SK-N-SH (cell line): Measurements from ENCODE around the gene ICA1. TPM values are rescaled to one million over a fixed set of nuclear protein-coding genes. Genes with fewer than 3 reads are reported as not detected.
A peak's percentile ranks its signal among the peaks of the same experiment; 100 is the strongest.

Experiments
- CTCF ChIA-PET: fragments of 300-600, 350-600 bp; formaldehyde crosslinking; extraction: SDS; loops from one replicate; lab custom pipeline; 2021; lab: Yijun Ruan, JAX
- POLR2A ChIA-PET: fragments of 350-600 bp; sonication (Branson Sonifier 250); formaldehyde crosslinking; extraction: SDS; loops from one replicate; lab custom pipeline; 2020; ENCODE audit warnings: antibody characterized with exemption, inconsistent platforms; lab: Yijun Ruan, JAX
- DNase-seq: peaks from one replicate; pipeline ENCODE4 v3.0.0; 2012
- H2AFZ ChIP-seq: fragments of 200-600 bp; sonication (generic); 2 replicates; pipeline ENCODE4 v1.8.1; 2016; ENCODE audit warnings: antibody characterized with exemption, mild to moderate bottlenecking, low read depth
- H3F3A ChIP-seq: fragments of 200-600 bp; sonication (generic); replicated peaks from 2 replicates; pipeline ENCODE3; 2016; ENCODE audit warnings: antibody characterized with exemption, mild to moderate bottlenecking; ENCODE audit not compliant: insufficient read depth
- H3K27ac ChIP-seq, 2 experiments: fragments of 200-500 bp in 1 of 2; fragments of 200-600 bp in 1 of 2; sonication (Bioruptor generic) in 1 of 2; sonication (generic), shearing (Covaris generic) in 1 of 2; 2 replicates each; pipeline versions ENCODE4 v1.5.1 to v1.6.1; 2014 to 2016; ENCODE audit warnings: low read depth in 2 of 2, inconsistent platforms in 1 of 2, low read length in 1 of 2, mild to moderate bottlenecking in 1 of 2, mixed read lengths in 1 of 2
- H3K27me3 ChIP-seq: fragments of 200-600 bp; sonication (generic), shearing (Covaris generic); 2 replicates; pipeline ENCODE4 v1.6.1; 2016; ENCODE audit warnings: mixed run types; ENCODE audit not compliant: insufficient read depth
- H3K36me3 ChIP-seq, 2 experiments: fragments of 200-500 bp in 1 of 2; fragments of 200-600 bp in 1 of 2; sonication (Bioruptor generic) in 1 of 2; sonication (generic) in 1 of 2; replicated peaks in 1 of 2; 2 replicates each; pipeline versions ENCODE3 to v1.5.1; 2014 to 2016; ENCODE audit warnings: low read length in 1 of 2, mild to moderate bottlenecking in 1 of 2; ENCODE audit not compliant: insufficient read depth in 2 of 2, control insufficient read depth in 1 of 2
- H3K4me1 ChIP-seq, 2 experiments: fragments of 200-500 bp in 1 of 2; fragments of 200-600 bp in 1 of 2; sonication (Bioruptor generic) in 1 of 2; sonication (generic), shearing (Covaris generic) in 1 of 2; 2 replicates each; pipeline versions ENCODE4 v1.5.1 to v1.6.1; 2014 to 2016; ENCODE audit warnings: low read depth in 1 of 2, low read length in 1 of 2, mixed run types in 1 of 2; ENCODE audit not compliant: insufficient read depth in 2 of 2, control insufficient read depth in 1 of 2
- H3K4me2 ChIP-seq: fragments of 200-600 bp; sonication (generic), shearing (Covaris generic); 2 replicates; pipeline ENCODE4 v1.6.1; 2017; ENCODE audit warnings: mixed run types
- H3K4me3 ChIP-seq, 2 experiments: fragments of 200-500 bp in 1 of 2; fragments of 200-600 bp in 1 of 2; sonication (Bioruptor generic) in 1 of 2; sonication (generic), shearing (Covaris generic) in 1 of 2; 2 replicates each; pipeline versions ENCODE4 v1.5.1 to v1.8.1; 2014 to 2016; ENCODE audit warnings: low read depth in 2 of 2, inconsistent platforms in 1 of 2, low read length in 1 of 2, mild to moderate bottlenecking in 1 of 2, mixed read lengths in 1 of 2, moderate library complexity in 1 of 2
- H3K79me2 ChIP-seq: fragments of 200-600 bp; sonication (generic); 2 replicates; pipeline ENCODE4 v1.8.1; 2017; ENCODE audit warnings: mild to moderate bottlenecking; ENCODE audit not compliant: insufficient read depth
- H3K9ac ChIP-seq: fragments of 200-600 bp; sonication (generic); 2 replicates; pipeline ENCODE4 v1.6.1; 2017; ENCODE audit warnings: mixed run types
- H3K9me2 ChIP-seq: fragments of 200-600 bp; sonication (generic); 2 replicates; pipeline ENCODE4 v1.6.1; 2017; ENCODE audit warnings: mixed run types
- H3K9me3 ChIP-seq: fragments of 200-600 bp; sonication (generic); 2 replicates; pipeline ENCODE4 v1.6.1; 2017; ENCODE audit warnings: mixed run types, mild to moderate bottlenecking, moderate library complexity
- H4K20me1 ChIP-seq: fragments of 200-600 bp; sonication (generic); 2 replicates; pipeline ENCODE4 v1.6.1; 2017; ENCODE audit warnings: mild to moderate bottlenecking, mixed run types; ENCODE audit not compliant: insufficient read depth
- CHD2 ChIP-seq: fragments of 150-350 bp; IDR thresholded peaks from 2 replicates; pipeline ENCODE4 v1.6.1; 2018; ENCODE audit warnings: low read length; ENCODE audit not compliant: partially characterized antibody
- EP300 ChIP-seq, 2 experiments: IDR thresholded peaks; 2 replicates each; pipeline versions ENCODE4 v1.4.0 to v1.6.1; 2012; ENCODE audit warnings: borderline replicate concordance in 1 of 2, low read depth in 1 of 2, low read length in 1 of 2
- EZH2phosphoT487 ChIP-seq: fragments of 200-600 bp; sonication (generic); IDR thresholded peaks from 2 replicates; pipeline ENCODE4 v1.6.1; 2017; ENCODE audit warnings: low read depth, mixed run types, mild to moderate bottlenecking, antibody characterized with exemption, moderate library complexity, borderline replicate concordance
- FOSL2 ChIP-seq: IDR thresholded peaks from 2 replicates; pipeline ENCODE4 v1.4.0; 2012; ENCODE audit warnings: low read depth, mild to moderate bottlenecking, moderate library complexity, borderline replicate concordance
- FOXM1 ChIP-seq: IDR thresholded peaks from 2 replicates; pipeline ENCODE4 v1.4.0; 2012; ENCODE audit warnings: low read depth, mild to moderate bottlenecking
- JUND ChIP-seq: IDR thresholded peaks from 2 replicates; pipeline ENCODE4 v1.4.0; 2012
- MAX ChIP-seq: IDR thresholded peaks from 2 replicates; pipeline ENCODE4 v1.4.0; 2012; ENCODE audit warnings: low read depth
- MEF2A ChIP-seq: IDR thresholded peaks from 2 replicates; pipeline ENCODE4 v1.4.0; 2012; ENCODE audit warnings: low read depth, borderline replicate concordance
- NFIC ChIP-seq: IDR thresholded peaks from 2 replicates; pipeline ENCODE4 v1.4.0; 2012; ENCODE audit warnings: borderline replicate concordance
- REST ChIP-seq: IDR thresholded peaks from 2 replicates; pipeline ENCODE4 v1.6.1; 2012; ENCODE audit warnings: mild to moderate bottlenecking, low read depth, low read length, moderate library complexity
- RFX5 ChIP-seq: IDR thresholded peaks from 2 replicates; pipeline ENCODE4 v1.6.1; 2012; ENCODE audit warnings: mild to moderate bottlenecking, improper control_type of control experiment, low read length
- RXRA ChIP-seq: IDR thresholded peaks from 2 replicates; pipeline ENCODE4 v1.4.0; 2012; ENCODE audit warnings: low read depth, mild to moderate bottlenecking, borderline replicate concordance
- SIN3A ChIP-seq: IDR thresholded peaks from 2 replicates; pipeline ENCODE4 v1.6.1; 2012; ENCODE audit warnings: low read depth, mild to moderate bottlenecking, low read length, moderate library complexity, borderline replicate concordance
- SMC3 ChIP-seq: IDR thresholded peaks from 2 replicates; pipeline ENCODE4 v1.6.1; 2012; ENCODE audit warnings: low read depth, low read length, improper control_type of control experiment
- TAF1 ChIP-seq: IDR thresholded peaks from 2 replicates; pipeline ENCODE4 v1.6.1; 2012; ENCODE audit warnings: low read depth, mild to moderate bottlenecking, low read length, moderate library complexity, borderline replicate concordance
- USF1 ChIP-seq: IDR thresholded peaks from 2 replicates; pipeline ENCODE4 v1.4.0; 2012; ENCODE audit warnings: low read depth, borderline replicate concordance
- YY1 ChIP-seq: IDR thresholded peaks from 2 replicates; pipeline ENCODE4 v1.4.0; 2012; ENCODE audit warnings: low read depth, mild to moderate bottlenecking
- WGBS: methylation state at CpG from one replicate; pipeline ENCODE4 v1.1.6; 2017; ENCODE audit warnings: low lambda C conversion rate; 5-methylcytosine and 5-hydroxymethylcytosine counted together
- polyA plus RNA-seq, 3 experiments: library from polyadenylated mRNA; depleted of rRNA; stranded (reverse); fragments of >200 nt; gene quantifications; 2 replicates each; pipeline ENCODE4 v1.2.3, GENCODE V29; 2012

ICA1 gene
- polyA plus RNA-seq, 1 of the 3 experiments (the other 2 are of a cell fraction): 2.4 TPM

- peaks cover 0 to 65% of the 10 kb centered on the region in 2 experiments; a peak in 2 of 4 replicates for H3K4me1 ChIP-seq
- no peak overlapping the region for H3K9ac ChIP-seq
- no peak overlapping the region for H3K4me3 ChIP-seq
- H3F3A ChIP-seq: no peaks in the 10 kb centered on the region
- CTCF ChIA-PET: interaction anchor here (0.8 to 4.1 kb wide), 6 partner anchors 15 to 1031 kb away, joined by 3 to 21 read pairs (median 6); no protein-coding TSS in a partner anchor
- H3K79me2 ChIP-seq: no peaks in the 10 kb centered on the region
- POLR2A ChIA-PET: no interaction called here
- H3K9me2 ChIP-seq: no peaks in the 10 kb centered on the region
- peak overlapping the region in 1 of 2 experiments; percentile 93; a peak in 2 of 4 replicates for H3K27ac ChIP-seq
- H2AFZ ChIP-seq: no peak overlapping the region
- H3K4me2 ChIP-seq: no peak overlapping the region
- H3K9me3 ChIP-seq: no peaks in the 10 kb centered on the region
- TF ChIP-seq EZH2phosphoT487 (no peak), SMC3 (no peak), RFX5 (no peak), REST (no peak), JUND (no peak), FOSL2 (no peak), MAX (no peak), CHD2 (no peak), SIN3A (no peak), NFIC (no peak), MEF2A (no peak), USF1 (no peak), EP300 (IDR thresholded peaks at IDR 0.05; ENCODE audit: borderline replicate concordance in 1 of 2, low read depth in 1 of 2, low read length in 1 of 2) (no peak), TAF1 (no peak), YY1 (no peak), FOXM1 (no peak), RXRA (no peak)
- H3K36me3 ChIP-seq: peaks cover 0 to 30% of the 10 kb centered on the region in 2 experiments
- H4K20me1 ChIP-seq: no peaks in the 10 kb centered on the region
- no peaks in the 10 kb centered on the region for H3K27me3 ChIP-seq
- WGBS: 72% methylated on average over 5 of the region's 5 CpGs
- DNase-seq: no peak
These were observed 49.3 kb downstream of the ICA1 start for GRCh38 chr7:8212638-8213037.
